ENCODE results near the gene AKT3.
"Not testable (repeated sequence)": the region's sequence is repeated elsewhere in the genome, so short reads cannot be mapped to it uniquely, and the experiment has no call there.

Gene AKT3

GRCh38 chr1:243842161-243842560 lies 7.9 kb downstream of the AKT3 start:
- DNase-seq (ENCODE audit: low read depth in 1 of 2, low spot score in 1 of 2) = no peak

DNA sequence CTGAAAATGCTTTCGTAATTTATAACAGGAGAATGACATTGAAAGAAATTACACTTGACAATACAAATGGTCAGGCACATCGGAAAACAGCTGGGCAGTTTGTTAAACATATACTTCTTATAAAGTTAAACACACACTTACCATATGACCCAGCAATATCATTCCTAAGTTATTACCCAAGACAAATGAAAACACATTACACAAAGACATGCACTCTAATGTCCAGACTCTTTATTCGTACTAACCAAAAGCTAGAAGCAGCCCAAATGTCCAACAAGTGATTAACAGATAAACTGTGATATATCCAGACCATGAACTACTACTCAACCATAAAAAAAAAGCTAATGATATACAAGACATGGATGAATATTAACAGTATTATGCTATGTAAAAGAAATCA lies 8.5 kb downstream of the AKT3 start:
- no peak for DNase-seq (ENCODE audit: low read depth in 1 of 2, low spot score in 1 of 2)

GRCh38 chr1:243837907-243838535 lies 12.0 kb downstream of the AKT3 start:
- no peak for DNase-seq (ENCODE audit: low read depth in 1 of 2, low spot score in 1 of 2)

- no peak for DNase-seq (ENCODE audit: low read depth in 1 of 2, low spot score in 1 of 2)
These were observed 15.9 kb downstream of the AKT3 start for GRCh38 chr1:243834130-243834529.

GRCh38 chr1:243831463-243831862 lies 18.6 kb downstream of the AKT3 start:
- no peak for DNase-seq (ENCODE audit: low read depth in 1 of 2, low spot score in 1 of 2)

GRCh38 chr1:243827206-243827605 lies 22.8 kb downstream of the AKT3 start:
- DNase-seq (ENCODE audit: low read depth in 1 of 2, low spot score in 1 of 2) = no peak

DNA sequence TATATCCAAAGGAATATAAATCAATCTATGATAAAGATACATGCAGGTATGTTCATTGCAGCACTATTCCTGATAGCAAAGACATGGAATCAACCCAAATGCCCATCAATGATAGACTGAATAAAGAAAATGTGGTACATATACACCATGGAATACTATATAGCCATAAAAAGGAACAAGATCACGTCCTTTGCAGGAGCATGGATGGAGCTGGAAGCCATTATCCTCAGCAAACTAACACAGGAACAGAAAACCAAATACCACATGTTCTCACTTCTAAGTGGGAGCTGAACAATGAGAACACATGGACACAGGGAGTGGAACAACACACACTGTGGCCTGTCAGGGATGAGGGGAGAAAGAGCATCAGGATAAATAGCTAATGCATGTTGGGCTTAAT lies 25.1 kb downstream of the AKT3 start:
- not testable (repeated sequence) for DNase-seq (ENCODE audit: low read depth in 1 of 2, low spot score in 1 of 2)

- DNase-seq (ENCODE audit: low read depth in 1 of 2, low spot score in 1 of 2) = no peak
These were observed 28.8 kb downstream of the AKT3 start for GRCh38 chr1:243821177-243821680.

GRCh38 chr1:243819438-243819839 lies 30.6 kb downstream of the AKT3 start:
- no peak for DNase-seq (ENCODE audit: low read depth in 1 of 2, low spot score in 1 of 2)

GRCh38 chr1:243818978-243819377 lies 31.1 kb downstream of the AKT3 start:
- DNase-seq (ENCODE audit: low read depth in 1 of 2, low spot score in 1 of 2) = no peak

DNA sequence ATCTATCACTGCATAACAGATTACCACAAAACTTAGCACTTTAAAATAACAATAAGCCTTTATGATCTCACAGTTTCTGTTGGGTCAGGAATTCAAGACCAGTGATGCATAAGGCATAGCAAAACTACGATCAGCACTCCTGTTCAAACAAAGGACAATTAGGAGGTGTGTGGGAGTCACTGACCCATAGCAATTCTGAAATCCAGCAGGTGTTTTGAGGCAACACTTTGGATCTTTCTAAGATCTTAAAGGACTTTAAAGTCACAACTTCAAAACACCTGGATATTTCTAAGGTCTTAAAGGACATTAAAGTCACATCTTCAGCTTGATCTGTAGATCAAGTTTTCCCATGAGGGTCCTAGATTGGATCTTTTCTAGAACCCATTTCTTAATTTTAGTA lies 35.3 kb downstream of the AKT3 start:
- no peak for DNase-seq (ENCODE audit: low read depth in 1 of 2, low spot score in 1 of 2)

DNA sequence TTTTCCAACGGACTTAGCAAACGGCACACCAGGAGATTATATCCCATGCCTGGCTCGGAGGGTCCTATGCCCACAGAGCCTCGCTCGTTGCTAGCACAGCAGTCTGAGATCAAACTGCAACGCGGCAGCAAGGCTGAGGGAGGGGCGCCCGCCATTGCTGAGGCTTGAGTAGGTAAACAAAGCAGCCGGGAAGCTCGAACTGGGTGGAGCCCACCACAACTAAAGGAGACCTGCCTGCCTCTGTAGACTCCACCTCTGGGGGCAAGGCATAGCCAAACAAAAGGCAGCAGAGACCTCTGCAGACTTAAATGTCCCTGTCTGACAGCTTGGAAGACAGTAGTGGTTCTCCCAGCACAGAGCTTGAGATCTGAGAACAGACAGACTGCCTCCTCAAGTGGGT lies 42.7 kb downstream of the AKT3 start:
- not testable (repeated sequence) for DNase-seq (ENCODE audit: low read depth in 1 of 2, low spot score in 1 of 2)

GRCh38 chr1:243806310-243806709 lies 43.7 kb downstream of the AKT3 start:
- DNase-seq (ENCODE audit: low read depth in 1 of 2, low spot score in 1 of 2) = no peak

- DNase-seq (ENCODE audit: low read depth in 1 of 2, low spot score in 1 of 2) = no peak
These were observed 47.3 kb downstream of the AKT3 start for GRCh38 chr1:243802736-243803135.

GRCh38 chr1:243801378-243801777 lies 48.7 kb downstream of the AKT3 start:
- no peak for DNase-seq (ENCODE audit: low read depth in 1 of 2, low spot score in 1 of 2)

DNA sequence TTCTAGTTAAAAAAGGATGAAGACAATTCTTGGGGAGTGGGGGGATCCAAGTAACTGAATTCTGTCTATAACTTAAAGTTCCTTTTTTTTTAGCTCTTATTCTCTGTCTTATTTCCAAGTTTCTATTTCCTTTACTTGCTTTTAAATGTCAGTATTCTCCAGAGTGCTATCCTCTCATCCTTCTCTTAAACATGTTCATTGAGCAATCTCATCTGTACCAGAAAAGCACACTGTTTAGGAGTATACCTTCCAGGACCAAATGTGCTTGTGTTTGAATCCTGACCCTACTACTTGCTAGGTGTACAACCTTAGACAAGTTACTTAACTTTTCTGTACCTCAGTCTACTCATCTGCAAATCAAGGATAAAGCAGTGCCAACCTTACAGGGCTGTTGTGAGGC lies 50.1 kb downstream of the AKT3 start:
- no peak for DNase-seq (ENCODE audit: low read depth in 1 of 2, low spot score in 1 of 2)

DNA sequence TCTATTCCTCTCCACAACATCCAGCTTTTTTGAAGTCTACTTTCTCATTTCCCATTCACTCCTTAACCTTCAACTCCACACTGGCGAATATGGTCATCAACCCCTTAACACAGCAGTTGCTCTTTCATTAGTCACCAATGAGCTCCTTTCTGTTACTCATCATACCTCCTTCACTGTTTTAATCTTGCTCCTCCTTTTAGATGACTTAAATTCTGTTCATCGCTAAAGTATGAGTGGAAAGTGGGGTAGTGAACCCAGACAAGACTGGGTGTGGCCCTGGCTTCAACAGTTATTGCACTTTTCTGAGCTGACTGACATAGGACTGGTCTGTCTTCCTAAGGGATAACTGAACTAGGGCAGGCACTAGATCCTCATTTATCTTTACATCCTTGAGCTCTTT lies 51.3 kb downstream of the AKT3 start:
- no peak for DNase-seq (ENCODE audit: low read depth in 1 of 2, low spot score in 1 of 2)

DNA sequence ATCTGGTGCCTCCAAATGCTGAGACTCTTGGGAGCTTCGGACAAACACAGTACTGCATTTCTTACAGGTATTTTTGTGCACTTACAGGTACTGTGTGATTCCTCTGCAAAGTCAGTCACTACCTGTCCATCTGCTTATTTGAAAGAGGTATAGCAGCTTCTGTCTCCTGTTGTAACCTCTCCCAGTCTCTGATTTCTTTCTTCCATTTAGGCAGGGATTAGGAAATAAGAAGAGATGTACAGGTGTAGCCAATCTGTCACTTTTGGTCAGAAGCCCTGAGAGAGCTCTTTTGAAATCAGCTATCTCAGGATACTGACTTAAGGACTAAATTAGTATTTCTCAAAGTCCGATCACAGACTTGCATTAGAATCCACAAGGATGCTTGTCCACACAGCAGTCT lies 54.0 kb downstream of the AKT3 start:
- no peak for DNase-seq (ENCODE audit: low read depth in 1 of 2, low spot score in 1 of 2)

DNA sequence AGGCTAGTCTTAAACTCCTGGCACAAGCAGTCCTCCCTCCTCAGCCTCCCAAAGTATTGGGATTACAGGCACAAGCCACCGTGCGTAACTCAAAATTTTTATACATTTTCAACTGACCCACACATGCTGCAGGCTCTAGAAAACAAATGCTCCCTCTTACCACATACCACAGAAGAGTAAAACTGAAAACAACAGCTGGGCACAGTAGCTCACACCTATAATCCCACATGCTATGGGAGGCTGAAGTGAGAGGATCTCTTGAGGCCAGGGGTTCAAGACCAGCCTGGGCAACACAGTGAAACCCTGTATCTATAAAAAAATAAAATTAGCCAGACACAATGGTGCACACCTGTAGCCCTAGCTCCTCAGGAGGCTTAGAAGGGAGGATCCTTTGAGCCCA lies 56.7 kb downstream of the AKT3 start:
- DNase-seq (ENCODE audit: low read depth in 1 of 2, low spot score in 1 of 2) = no peak

GRCh38 chr1:243792891-243793290 lies 57.2 kb downstream of the AKT3 start:
- no peak for DNase-seq (ENCODE audit: low read depth in 1 of 2, low spot score in 1 of 2)

DNA sequence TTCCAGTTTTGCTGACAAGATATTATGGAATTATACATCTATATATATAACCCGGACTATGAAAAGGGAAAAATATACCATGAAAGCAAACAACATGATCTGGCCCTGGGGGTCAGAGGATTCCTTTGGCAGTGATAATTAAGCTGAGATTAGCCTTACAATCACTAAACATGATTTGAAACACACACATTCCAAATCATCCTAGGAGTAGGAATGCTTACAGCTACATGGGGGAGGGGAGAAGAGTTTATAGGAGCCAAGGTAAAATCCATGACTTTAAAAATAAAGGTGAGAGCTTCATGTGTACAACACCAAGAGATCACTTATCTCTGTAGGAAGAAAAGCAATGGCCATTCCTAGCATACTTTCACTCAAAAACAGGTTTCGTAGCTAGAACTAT lies 57.6 kb downstream of the AKT3 start:
- DNase-seq (ENCODE audit: low read depth in 1 of 2, low spot score in 1 of 2) = no peak

DNA sequence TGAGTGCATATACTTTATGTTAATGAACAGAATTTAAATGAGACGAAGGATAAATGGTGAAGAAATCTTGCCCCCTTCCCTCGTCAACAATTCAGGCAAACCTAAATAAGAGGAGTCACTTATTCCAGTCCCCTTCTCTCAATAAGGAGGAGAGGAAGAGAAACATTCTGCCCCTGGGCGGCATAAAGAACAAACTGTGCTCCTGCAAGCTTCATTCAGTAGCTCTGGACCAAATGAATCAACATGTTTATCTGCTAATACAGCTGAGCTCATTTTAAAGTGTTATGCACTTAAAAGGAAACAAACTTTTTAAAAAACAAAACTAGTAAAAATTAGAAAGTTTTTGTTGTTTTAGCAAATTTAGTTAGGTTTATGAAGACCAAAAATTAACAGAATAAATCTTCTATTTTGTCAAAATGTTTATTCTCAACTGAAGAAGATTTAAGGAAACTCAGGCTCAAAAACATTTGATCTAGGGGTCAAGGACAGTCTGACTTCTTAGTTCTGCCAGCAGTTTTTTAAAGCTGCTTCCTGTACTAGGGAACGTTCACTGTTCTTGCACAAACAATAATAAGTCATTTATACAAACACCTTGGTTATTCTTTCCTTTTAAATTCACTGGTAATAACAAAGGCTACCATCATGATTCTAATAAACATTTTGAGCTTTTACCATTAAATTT lies 58.3 kb downstream of the AKT3 start:
- no peak for DNase-seq (ENCODE audit: low read depth in 1 of 2, low spot score in 1 of 2)

GRCh38 chr1:243790404-243790803 lies 59.6 kb downstream of the AKT3 start:
- no peak for DNase-seq (ENCODE audit: low read depth in 1 of 2, low spot score in 1 of 2)
